GM12878 (cell line): Measurements from ENCODE around the gene TRPC3.

ENCODE experiments used
- CTCF ChIP-seq, 3 experiments: IDR thresholded peaks in 2 of 3; conservative IDR thresholded peaks in 1 of 3; 2 replicates each; pipeline ENCODE4 v1.5.1; 2011; ENCODE audit warnings: low read depth in 3 of 3, low read length in 3 of 3, mild to moderate bottlenecking in 3 of 3, control low read depth in 2 of 3, moderate library complexity in 2 of 3, inconsistent platforms in 1 of 3, mixed read lengths in 1 of 3; ENCODE audit not compliant: control insufficient read depth in 2 of 3, insufficient read depth in 1 of 3; ENCODE audit errors: extremely low read depth in 1 of 3
- ELK1 ChIP-seq: IDR thresholded peaks from 2 replicates; pipeline ENCODE4 v1.6.1; 2012; ENCODE audit warnings: low read depth, low read length, improper control_type of control experiment
- FOS ChIP-seq: IDR thresholded peaks from 3 replicates; pipeline ENCODE4 v1.6.1; 2011; ENCODE audit warnings: borderline replicate concordance; ENCODE audit not compliant: insufficient read length; ENCODE audit errors: extremely low read depth
- IKZF1 ChIP-seq: fragments of 450-650 bp; conservative IDR thresholded peaks from 2 replicates; pipeline ENCODE4 v1.6.1; 2017; ENCODE audit warnings: antibody characterized with exemption, mild to moderate bottlenecking
- MYC ChIP-seq: IDR thresholded peaks from 2 replicates; pipeline ENCODE4 v1.6.1; 2011; ENCODE audit warnings: mild to moderate bottlenecking, low read length, moderate library complexity, inconsistent platforms; ENCODE audit not compliant: insufficient read depth, insufficient replicate concordance, insufficient read length, severe bottlenecking
- NFYB ChIP-seq: IDR thresholded peaks from 2 replicates; pipeline ENCODE4 v1.6.1; 2011; ENCODE audit warnings: low read depth, mild to moderate bottlenecking, low read length, improper control_type of control experiment, moderate library complexity; ENCODE audit not compliant: insufficient read depth
- PKNOX1 ChIP-seq: fragments of 450-650 bp; IDR thresholded peaks from 2 replicates; pipeline ENCODE4 v1.6.1; 2016; ENCODE audit warnings: mild to moderate bottlenecking
- POLR2A ChIP-seq: IDR thresholded peaks from 2 replicates; pipeline ENCODE4 v1.6.1; 2011; ENCODE audit warnings: low read depth, mild to moderate bottlenecking, low read length
- RCOR1 ChIP-seq: conservative IDR thresholded peaks from 2 replicates; pipeline ENCODE4 v1.6.1; 2012; ENCODE audit warnings: low read depth, low read length, improper control_type of control experiment
- RFX5 ChIP-seq: IDR thresholded peaks from 2 replicates; pipeline ENCODE4 v1.6.1; 2011; ENCODE audit warnings: low read depth, low read length, improper control_type of control experiment
- USF1 ChIP-seq: IDR thresholded peaks from 2 replicates; pipeline ENCODE4 v1.6.1; 2011; ENCODE audit warnings: borderline replicate concordance, low read depth, mild to moderate bottlenecking, moderate library complexity, mixed read lengths, low read length; ENCODE audit not compliant: insufficient read depth; ENCODE audit errors: extremely low read length
- USF2 ChIP-seq: IDR thresholded peaks from 2 replicates; pipeline ENCODE4 v1.6.1; 2011; ENCODE audit warnings: low read depth, low read length, improper control_type of control experiment, borderline replicate concordance
- ZBTB40 ChIP-seq: fragments of 450-650 bp; IDR thresholded peaks from 2 replicates; pipeline ENCODE4 v1.6.1; 2016; ENCODE audit warnings: mild to moderate bottlenecking, moderate library complexity, borderline replicate concordance

- TF ChIP-seq MYC = no peak
- no peak for TF ChIP-seq CTCF (IDR thresholded peaks at IDR 0.05 in 2 of 3, conservative IDR thresholded peaks at IDR 0.05 in 1 of 3; ENCODE audit: control insufficient read depth in 2 of 3, extremely low read depth in 1 of 3, insufficient read depth in 1 of 3, low read depth in 3 of 3, low read length in 3 of 3)
- no peak for TF ChIP-seq RCOR1
- TF ChIP-seq POLR2A = no peak
- no peak for TF ChIP-seq USF1
- no peak for TF ChIP-seq USF2
- no peak for TF ChIP-seq FOS
- no peak for TF ChIP-seq PKNOX1
- TF ChIP-seq IKZF1 = no peak
- no peak for TF ChIP-seq NFYB
- no peak for TF ChIP-seq ZBTB40
- no peak for TF ChIP-seq ELK1
- TF ChIP-seq RFX5 = no peak
These were observed 37.1 kb upstream of the TRPC3 start for GRCh38 chr4:121988950-121989349.
